ENCODE results near the gene NOTCH2NLA. TPM values are rescaled to one million over a fixed set of nuclear protein-coding genes. Genes with fewer than 3 reads are reported as not detected.
"Not testable (repeated sequence)": the region's sequence is repeated elsewhere in the genome, so short reads cannot be mapped to it uniquely, and the experiment has no call there.

Gene NOTCH2NLA
- total RNA-seq = 10 to 100 TPM; 39.6 to 52.0 (median 46.4) TPM

DNA sequence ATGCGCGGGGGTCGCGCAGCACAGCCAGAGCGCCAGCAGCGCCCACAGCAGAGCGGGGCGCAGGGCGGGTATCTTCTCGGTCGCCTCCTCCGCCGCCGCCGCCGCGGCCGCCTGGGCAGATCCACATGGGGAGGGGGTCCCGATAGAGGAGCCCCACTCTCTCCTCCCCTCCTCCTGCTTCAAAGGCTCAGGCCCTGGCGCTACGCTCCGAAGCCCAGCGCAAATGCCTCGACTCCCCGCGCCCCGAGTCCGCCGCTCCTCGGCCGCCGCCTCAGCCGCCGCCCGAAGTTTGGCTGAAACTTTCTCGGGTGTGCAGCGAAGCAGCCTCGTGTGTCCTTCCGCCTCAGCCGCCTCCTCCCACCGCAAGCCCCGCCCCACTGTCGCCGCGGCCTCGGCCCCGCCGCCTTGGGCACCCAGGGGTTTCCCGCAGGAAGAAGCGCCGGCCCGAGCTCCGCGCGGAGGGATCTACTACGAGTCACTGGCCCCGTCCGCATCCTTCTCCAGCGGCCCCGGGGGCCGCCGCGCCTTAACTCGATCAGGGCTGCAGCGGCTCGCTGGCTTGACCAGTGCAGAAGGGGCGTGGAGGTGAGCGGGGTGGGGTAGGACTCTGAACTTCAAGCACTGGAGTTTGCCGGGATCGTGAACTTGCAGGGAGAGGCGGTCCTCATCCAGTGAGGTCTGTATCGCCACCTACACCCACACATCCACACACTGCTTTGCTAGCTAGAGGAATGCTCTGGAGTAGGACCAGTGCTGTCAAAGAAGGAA is at the start of gene NOTCH2NLA:
Gene NOTCH2NLA (minus strand): TSS at position 312 of the 768 bp plus-strand sequence. CDS start 39,684 bp downstream, outside the sequence.
- peak; percentile 19 for DNase-seq (ENCODE audit: low spot score)
- ATAC-seq (ENCODE audit: low FRiP score) = peak; percentile 70

DNA sequence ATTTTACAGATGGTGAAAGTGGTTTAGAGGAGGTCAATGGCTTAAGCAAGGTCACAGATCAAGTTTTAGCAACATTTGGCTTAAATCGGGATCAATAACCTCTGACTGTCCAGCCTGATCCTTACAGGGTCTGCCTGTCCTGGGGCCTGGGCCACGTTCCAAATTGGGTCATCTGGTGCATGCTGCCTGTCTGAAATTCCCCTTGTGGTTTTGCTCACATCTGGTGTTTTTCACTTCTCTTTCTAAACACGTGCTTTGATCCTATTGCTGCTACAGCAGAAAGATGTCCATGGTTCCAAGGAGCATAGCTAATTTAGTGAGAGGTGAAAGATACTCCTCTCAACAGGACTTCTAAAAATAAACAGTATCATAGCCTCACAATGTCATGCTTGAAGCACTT is 49.5 kb upstream of the NOTCH2NLA start:
- not testable (repeated sequence) for DNase-seq (ENCODE audit: low spot score); ATAC-seq (ENCODE audit: low FRiP score)

GRCh38 chr1:146277087-146277486 is 48.3 kb upstream of the NOTCH2NLA start:
- DNase-seq (ENCODE audit: low spot score); ATAC-seq (ENCODE audit: low FRiP score): not testable (repeated sequence)

- DNase-seq (ENCODE audit: low spot score); ATAC-seq (ENCODE audit: low FRiP score): not testable (repeated sequence)
Observed at GRCh38 chr1:146274083-146274482, 45.3 kb upstream of the NOTCH2NLA start.

DNA sequence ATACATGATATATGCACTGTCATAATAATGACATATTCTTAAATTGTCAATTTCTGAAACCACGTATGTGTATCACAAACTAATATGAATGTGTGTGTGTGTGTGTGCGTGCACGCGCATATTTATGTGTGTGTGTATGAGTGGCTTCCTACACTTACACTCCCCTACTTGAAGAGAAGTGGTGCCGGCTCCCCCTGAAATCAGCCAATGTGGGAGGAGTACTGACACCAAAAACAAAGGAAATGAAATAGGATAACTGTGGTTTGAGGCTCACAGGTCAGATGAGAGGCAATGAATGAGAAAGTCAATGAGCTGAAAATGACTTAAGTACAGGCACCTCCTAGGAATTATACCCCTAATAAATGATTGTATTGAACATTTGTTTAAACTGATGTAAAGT is 44.4 kb upstream of the NOTCH2NLA start:
- peak; percentile 9 for ATAC-seq (ENCODE audit: low FRiP score)

GRCh38 chr1:146272734-146273133 is 43.9 kb upstream of the NOTCH2NLA start:
- peak; percentile 73 for ATAC-seq (ENCODE audit: low FRiP score)

More for the DNA sequence above, 44.4 kb upstream of the NOTCH2NLA start:
- not testable (repeated sequence) for DNase-seq (ENCODE audit: low spot score)

GRCh38 chr1:146271977-146272376 is 43.2 kb upstream of the NOTCH2NLA start:
- DNase-seq (ENCODE audit: low spot score); ATAC-seq (ENCODE audit: low FRiP score): not testable (repeated sequence)

More at GRCh38 chr1:146272734-146273133, 43.9 kb upstream of the NOTCH2NLA start:
- DNase-seq (ENCODE audit: low spot score) = not testable (repeated sequence)

DNA sequence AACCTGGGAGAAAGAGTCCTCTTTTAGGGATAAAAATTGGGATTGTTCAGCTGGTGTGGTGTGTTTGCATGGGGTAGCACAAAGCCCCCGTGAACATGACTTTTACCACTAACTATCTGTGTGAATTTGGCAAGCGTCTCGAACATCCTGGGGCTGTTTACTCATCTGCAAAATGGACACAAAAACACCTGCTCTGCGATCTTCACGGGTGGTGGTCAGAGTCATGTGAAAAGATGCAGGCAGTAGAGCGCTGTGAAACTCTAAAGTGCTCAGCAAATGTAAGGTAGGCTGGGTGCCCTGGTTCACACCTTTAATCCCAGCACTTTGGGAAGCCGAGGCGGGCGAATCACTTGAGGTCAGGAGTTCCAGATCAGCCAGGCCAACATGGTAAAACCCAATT is 41.3 kb upstream of the NOTCH2NLA start:
- ATAC-seq (ENCODE audit: low FRiP score); DNase-seq (ENCODE audit: low spot score): not testable (repeated sequence)

DNA sequence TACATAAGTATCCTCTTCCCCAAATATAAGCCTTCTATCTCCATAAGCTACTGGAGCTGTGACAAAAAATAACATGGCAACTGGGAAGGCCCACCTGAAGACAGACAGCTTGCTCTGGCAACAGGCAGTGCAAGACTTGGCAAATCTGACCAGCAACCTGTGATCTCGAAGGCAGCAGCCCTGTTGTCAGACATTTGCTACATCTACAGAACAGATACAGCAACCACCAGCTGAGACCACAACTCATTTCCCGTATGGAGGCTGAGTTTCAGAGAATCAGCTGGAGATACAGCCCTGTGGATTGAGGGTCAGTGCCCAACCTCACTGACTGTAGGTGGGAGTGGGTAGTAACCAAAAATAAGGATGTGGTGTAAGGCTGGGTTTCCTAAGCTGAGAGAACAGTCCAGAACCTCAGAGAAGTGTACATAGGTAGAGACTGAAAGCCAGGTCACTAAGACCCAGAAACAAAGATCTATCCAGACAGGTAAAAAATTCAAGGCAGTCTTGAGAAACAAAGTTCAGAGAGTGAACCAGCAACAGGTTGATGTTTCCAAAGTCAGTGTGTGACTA is 37.4 kb upstream of the NOTCH2NLA start:
- ATAC-seq (ENCODE audit: low FRiP score) = not testable (repeated sequence)

GRCh38 chr1:146264761-146265160 is 35.9 kb upstream of the NOTCH2NLA start:
- DNase-seq (ENCODE audit: low spot score); ATAC-seq (ENCODE audit: low FRiP score): not testable (repeated sequence)

More for the DNA sequence above, 37.4 kb upstream of the NOTCH2NLA start:
- DNase-seq (ENCODE audit: low spot score) = not testable (repeated sequence)

DNA sequence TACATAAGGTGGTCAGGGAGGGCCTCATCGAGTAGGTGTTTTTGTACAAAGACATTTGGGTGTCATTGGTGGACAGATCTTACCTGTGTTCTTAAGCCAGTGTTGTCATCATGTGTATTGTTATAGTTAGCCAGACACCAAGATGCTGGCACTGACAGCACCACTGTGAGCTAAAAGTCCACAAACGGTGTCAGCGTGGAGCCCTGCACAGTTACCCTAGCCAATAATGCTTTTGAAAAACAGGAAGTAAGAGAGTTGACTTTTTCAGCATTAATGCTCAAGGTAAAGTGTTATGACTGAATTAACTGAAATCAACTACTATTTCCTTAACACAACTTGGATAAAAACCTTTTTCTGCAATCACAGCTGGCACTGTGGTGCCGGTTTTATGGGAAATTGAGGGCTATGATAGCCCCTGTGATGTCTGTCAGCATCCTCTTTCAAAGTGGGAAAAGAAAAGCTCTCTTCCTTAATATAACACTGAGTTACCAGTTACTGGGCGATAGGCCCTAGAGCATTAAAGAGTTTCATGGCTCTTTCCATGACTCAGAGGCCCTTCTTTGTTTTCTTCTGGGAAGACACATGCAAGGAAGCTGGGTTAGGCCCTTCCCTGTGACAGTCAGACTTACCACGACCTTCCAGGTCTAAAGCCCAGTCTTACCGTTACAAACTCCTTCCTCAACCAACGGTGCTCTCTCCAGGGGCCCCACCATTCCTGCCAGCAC is 31.3 kb upstream of the NOTCH2NLA start:
- not testable (repeated sequence) for ATAC-seq (ENCODE audit: low FRiP score); DNase-seq (ENCODE audit: low spot score)

DNA sequence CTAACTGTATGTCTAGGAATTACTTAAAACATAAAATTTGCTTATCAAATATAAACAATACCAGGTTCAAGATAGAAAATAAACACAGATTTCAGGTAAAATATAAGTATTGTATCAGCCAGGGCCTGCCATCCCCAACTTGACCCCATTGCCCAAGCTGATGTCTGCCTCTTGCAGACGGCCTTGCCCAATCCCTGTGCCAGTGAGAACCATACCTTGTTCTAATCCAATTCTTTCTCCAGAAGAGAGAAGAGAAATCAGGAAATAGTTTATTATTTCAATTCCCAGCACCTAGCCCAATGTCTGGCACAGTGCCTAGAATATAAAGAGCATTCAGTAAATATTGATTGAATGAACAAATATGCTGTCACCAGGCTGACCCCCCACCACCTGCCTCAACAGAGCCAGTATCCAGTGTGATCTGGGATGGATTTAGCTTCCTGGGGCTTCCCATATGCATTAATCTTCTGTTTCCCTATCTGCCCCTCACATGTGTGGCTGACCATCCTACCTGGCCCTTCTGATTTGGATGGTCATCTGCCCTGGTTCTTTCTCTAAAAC is 29.3 kb upstream of the NOTCH2NLA start:
- not testable (repeated sequence) for ATAC-seq (ENCODE audit: low FRiP score); DNase-seq (ENCODE audit: low spot score)

- DNase-seq (ENCODE audit: low spot score); ATAC-seq (ENCODE audit: low FRiP score): not testable (repeated sequence)
Observed at GRCh38 chr1:146254569-146255197, 25.9 kb upstream of the NOTCH2NLA start.

GRCh38 chr1:146253249-146253855 is 24.5 kb upstream of the NOTCH2NLA start:
- not testable (repeated sequence) for DNase-seq (ENCODE audit: low spot score); ATAC-seq (ENCODE audit: low FRiP score)

DNA sequence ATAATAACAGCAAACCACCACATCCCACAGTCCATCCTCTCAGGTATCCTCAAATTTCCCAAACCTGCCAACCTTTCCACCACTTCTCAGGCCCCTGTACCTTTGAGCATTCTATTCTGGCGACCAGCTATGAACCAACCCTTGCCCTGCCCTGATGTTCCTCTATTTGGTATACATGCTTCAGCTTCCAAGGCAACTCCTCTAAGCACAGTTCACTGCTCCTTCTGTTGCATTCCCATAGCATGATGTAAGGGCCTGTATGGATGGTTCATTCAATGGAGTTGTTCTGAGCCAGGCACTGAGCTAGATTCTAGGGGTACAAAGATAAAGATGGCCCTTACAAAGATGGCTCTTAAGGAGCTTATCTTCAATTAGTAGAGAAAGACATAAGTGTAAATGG is 22.7 kb upstream of the NOTCH2NLA start:
- DNase-seq (ENCODE audit: low spot score); ATAC-seq (ENCODE audit: low FRiP score): not testable (repeated sequence)

GRCh38 chr1:146248643-146249042 is 19.8 kb upstream of the NOTCH2NLA start:
- ATAC-seq (ENCODE audit: low FRiP score) = not testable (repeated sequence)

GRCh38 chr1:146236626-146237025 is 7.8 kb upstream of the NOTCH2NLA start:
- ATAC-seq (ENCODE audit: low FRiP score) = not testable (repeated sequence)

More at GRCh38 chr1:146248643-146249042, 19.8 kb upstream of the NOTCH2NLA start:
- not testable (repeated sequence) for DNase-seq (ENCODE audit: low spot score)

DNA sequence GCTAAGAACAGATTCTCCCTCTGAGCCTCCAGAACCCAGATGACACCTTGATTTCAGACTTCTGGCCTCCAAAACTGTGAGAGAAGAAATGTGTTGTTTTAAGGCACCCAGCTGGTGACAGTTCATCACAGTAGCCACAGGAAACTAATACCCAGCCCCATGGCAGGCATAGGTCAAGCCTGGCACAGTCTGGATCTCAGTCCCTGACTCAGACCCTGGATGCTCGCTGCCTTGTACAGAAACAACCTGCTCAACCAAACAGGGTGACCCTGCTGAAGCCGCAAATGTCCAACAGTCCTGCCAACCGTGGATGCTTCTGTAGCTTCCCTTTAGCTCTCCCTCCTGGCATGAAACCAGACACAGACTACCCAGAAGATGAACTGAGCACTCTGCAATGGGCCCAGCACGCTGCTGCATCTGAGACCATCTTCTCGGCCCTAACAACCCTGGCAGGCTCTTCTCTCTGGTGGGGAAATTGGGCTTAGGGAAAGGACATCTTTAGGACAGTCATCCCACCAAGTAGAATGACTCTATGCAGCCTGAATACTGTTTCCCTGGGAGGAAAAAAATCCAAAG is 7.3 kb upstream of the NOTCH2NLA start:
- ATAC-seq (ENCODE audit: low FRiP score); DNase-seq (ENCODE audit: low spot score): not testable (repeated sequence)

More at GRCh38 chr1:146236626-146237025, 7.8 kb upstream of the NOTCH2NLA start:
- DNase-seq (ENCODE audit: low spot score) = not testable (repeated sequence)

All from omental fat pad (tissue), 4 donors.